ENCODE measurements around the gene CD44.

Gene CD44

DNA sequence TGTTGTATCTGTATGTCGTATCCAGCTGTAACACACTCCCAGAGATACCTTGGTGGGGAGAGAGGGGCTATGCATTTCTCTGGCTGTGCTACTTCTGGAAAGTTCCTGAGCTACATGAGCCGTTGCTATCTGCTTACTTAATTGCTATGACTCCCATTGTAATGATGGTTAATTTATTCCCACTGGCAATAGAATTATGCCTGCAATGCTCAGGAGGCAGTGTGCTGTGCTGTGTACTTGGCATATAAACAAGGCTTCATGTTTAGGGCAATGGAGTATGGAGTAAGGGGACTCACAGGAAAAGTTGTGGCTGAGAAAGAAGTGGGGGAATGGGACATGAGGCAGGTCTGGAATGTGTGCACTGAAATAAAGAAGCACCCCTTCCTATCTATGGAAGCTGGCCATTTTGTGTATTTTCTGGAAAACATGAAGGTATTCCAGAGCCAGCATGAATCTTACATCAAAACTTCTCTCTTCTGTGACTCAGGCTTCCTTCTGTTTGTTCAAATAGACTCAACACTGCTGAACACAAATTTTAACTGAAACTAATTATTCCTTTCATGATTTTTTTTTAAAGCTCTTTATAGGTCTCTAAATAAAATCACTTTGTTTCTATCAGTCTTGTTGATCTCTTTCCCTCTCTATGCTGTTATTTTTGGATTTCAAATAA is 40.6 kb downstream of the CD44 start:
- DNase-seq = no peak

DNA sequence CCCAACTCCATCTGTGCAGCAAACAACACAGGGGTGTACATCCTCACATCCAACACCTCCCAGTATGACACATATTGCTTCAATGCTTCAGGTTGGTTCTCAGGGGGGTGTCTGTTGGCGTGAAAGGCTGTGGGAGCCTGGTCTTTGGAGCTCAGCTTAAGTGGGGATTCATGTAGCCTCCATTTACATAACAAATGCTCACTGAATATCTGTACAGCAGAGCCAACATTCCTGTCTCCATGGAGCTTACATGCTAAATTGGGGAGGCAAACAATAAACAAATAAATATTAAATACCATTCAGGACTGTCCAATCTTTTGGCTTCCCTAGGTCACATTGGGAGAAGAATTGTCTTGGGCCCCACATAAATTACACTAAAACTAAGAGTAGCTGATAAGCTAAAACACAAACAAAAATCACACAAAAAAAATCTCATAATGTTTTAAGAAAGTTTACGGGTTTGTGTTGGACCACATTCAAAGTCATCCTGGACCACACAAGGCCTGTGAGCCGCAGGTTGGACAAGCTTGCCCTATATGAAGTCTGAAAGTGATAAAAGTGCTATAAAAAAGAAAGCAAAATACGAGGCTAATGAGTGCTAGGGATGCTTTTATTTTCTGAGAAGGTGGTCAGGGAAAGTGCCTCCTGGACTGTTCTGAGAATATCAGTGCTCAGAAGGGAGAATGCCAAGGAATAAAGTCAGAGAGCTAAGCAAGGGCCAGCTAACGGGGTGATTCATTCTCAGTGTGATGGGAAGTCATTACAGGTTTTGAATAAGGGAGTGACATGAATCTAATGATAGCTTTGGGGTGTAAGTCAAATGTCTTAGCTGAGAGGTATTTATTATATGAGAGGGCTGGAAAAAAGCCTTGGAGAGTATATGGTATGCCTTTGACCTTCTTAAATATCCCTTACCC is 41.6 kb downstream of the CD44 start:
- DNase-seq = no peak

- no peak for DNase-seq
Observed at GRCh38 chr11:35182317-35182939, 43.5 kb downstream of the CD44 start.

DNA sequence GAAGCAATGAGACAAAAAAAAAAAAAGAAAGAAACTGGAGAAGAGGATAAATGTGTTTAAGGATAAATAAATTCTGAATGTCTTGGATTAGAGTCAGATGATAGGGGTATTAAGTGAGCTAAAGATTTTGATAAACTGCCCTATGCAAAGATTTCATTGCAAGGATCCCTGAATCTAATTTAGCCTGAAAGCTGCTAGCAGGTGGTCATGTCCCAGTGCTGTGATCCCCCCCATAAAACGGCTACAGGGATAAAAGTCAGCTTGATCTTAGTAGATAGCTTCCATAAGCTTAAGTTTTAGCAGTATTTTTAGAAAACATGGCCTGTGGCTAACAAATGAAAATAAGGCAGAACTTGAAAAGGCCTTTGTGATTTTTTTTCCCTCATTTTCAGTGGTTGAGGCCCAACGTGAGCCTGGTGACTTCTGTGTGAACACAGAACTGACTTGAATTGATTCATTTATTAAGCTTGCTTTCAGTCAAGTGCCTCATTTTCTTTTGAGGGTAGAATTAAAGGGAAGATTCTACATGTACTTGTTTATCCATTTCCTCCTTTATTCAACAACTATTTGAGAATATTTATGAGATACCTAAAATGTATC is 44.5 kb downstream of the CD44 start:
- DNase-seq = no peak

DNA sequence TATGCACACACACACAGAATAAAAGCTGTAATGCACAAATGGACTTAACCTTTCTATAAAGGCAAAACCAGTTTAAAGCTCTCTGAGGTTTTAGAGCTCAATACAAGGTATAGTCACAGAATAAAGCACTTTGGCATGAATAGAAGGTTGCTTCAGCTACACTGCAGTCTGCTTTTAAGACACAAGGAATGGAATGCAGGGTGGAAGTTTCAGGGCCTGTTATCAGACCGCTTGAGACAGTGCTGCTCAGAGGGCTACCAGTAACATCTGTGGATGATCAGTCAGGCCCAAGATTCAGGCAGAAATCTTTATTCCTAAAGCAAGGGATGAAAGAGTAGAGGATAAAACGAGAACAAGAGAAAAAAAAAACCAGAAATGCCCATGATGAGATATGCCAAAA is 46.7 kb downstream of the CD44 start:
- DNase-seq = no peak

DNA sequence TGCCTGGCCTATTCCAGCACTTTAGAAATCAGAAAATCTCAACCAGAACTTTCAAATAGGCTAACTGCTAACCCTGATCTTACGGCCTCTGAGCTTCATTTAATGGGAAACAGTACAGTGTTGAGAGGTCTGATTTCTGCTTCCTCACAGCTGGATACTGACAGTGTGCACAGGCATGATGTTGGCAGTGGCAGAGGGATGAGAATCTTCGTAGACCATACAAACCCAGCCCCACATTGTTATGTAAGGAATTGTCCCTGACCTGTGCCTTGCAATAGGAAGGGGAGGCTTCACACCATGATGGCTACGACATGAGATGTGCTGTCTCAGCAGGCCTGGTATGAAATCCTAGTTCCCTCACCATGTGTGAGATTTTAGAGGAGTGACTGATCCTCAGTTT is 49.0 kb downstream of the CD44 start:
- no peak for DNase-seq

- DNase-seq = no peak
Observed at GRCh38 chr11:35190804-35191348, 51.9 kb downstream of the CD44 start.

DNA sequence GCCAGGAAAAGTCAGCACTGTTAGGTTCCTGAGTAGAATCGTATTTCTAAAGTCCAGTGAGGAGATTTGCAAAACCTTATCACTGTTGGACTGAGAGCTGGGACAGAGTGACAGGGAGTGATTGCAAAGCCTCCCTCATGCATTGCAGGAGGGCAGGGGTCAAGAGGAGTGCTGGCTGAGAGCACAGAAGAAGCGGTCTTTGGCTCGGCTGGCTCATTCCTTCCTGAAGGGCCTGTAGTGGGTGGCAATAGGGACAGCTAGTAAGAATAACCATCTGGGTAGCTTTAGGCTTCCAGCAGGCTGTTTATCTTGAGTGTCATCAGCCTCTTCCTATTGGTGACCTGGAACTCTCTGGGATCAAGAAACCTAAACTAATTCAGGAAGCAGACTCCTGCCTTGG is 53.4 kb downstream of the CD44 start:
- DNase-seq = no peak

- no peak for DNase-seq
Observed at GRCh38 chr11:35193767-35194166, 54.8 kb downstream of the CD44 start.

DNA sequence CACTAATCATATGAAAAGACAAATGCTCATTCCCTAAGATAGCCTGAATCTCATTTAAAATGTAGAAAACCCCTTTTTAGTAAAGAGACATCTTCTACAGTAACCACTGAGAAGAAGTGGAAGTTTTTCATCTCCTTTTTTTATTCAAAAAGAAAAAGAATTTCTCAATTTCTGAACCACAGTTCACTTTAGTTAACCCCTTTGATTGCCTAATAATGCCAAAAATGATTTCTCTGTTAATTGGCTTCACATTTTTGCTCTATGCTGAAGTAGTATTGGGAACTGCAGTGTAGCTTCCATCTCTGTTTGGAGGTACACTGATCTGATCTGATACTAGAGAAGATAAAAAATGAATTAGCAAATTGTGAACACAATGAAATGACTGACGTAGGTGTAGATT is 58.3 kb downstream of the CD44 start:
- no peak for DNase-seq

- DNase-seq = no peak
Observed at GRCh38 chr11:35200811-35201341, 61.9 kb downstream of the CD44 start.

- no peak for DNase-seq
Observed at GRCh38 chr11:35204614-35205013, 65.6 kb downstream of the CD44 start.

DNA sequence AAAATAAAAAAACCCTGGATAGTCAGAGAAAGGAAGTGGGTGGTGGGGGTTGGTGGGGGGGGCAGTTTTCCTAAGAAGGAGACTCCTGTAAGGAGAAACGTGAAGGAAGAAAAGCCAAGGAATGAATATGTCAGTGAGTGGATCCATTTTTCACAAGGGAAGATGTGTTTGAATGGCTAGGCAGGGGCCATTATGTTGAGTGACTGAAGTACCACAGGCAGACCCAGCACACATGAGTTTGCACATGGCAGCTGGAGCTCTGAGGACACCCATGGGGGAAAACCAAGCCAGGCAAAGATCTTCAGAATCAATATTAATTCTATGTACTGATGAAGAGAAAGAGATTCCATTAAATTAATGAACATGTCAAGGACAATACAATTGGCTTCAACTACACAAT is 67.6 kb downstream of the CD44 start:
- no peak for DNase-seq

DNA sequence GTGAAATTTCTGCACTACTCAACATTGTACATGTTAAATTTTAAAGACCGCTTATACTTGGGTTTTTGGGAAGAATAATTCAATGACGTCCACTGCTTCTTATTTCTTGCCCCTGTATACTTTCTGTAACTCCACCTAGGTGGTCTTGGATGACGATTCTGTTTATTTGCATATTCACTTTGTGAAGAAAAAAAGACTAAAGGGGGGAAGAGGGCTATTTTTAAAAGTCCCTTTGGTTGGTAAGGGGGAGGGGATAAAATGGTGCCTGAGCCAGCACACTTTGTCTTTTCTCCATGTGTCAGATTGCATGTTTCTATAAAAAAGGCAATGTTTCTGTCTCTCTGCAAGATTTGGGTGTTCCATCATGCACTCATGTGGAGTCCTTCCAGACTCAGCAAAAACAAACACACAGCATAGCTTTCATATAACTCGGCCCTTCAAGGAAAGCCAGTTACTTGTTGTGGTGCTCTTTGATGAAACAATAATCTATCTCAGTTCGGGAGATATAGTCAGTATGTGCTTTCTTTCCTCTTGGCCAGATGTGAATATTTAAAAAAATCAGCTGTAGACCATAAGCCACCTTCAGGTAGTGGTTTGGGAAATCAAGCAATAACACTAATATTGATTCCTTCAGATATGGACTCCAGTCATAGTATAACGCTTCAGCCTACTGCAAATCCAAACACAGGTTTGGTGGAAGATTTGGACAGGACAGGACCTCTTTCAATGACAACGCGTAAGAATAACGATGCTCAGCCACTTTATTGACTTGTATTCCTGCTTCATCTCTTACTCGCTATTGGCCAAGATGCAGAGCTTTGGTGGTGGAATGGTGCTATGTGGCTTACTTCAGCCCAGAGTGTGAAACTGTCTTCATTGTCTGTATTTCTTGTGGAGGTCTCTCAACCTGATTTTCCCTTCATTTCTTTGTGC is 68.8 kb downstream of the CD44 start:
- DNase-seq = no peak

- DNase-seq = no peak
Observed at GRCh38 chr11:35208795-35209194, 69.8 kb downstream of the CD44 start.

DNA sequence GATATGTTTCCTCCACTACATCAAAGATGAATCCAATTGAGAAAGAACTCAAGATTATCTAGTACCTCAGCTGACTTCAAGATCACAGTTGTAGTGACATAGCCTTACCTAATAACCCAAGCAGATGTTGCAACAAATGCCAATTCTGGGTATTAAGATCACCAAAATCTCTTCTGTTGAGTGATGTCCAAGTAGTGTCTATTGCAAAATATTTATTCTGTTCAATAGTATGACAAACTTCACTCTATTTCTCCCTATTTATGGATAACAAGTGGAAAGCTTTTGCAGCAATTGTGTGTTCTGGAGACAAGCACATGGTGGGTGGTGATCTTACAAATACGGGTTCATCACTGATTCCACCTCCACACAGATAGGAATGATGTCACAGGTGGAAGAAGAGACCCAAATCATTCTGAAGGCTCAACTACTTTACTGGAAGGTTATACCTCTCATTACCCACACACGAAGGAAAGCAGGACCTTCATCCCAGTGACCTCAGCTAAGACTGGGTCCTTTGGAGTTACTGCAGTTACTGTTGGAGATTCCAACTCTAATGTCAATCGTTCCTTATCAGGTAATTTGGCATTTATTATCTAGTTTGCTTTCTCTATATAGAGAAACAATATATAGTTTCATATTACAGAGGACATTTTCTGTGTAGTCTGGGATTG is 72.0 kb downstream of the CD44 start:
- no peak for DNase-seq

GRCh38 chr11:35211952-35212351 is 73.0 kb downstream of the CD44 start:
- DNase-seq = no peak

- DNase-seq = no peak
Observed at GRCh38 chr11:35214226-35214770, 75.3 kb downstream of the CD44 start.

- DNase-seq = no peak
Observed at GRCh38 chr11:35214792-35215193, 75.8 kb downstream of the CD44 start.

- no peak for DNase-seq
Observed at GRCh38 chr11:35215945-35216344, 77.0 kb downstream of the CD44 start.
